Activated naive CD8-positive, alpha-beta T cell (primary cell): ENCODE measurements around the gene GPC6.
"Not testable (repeated sequence)": the region's sequence is repeated elsewhere in the genome, so short reads cannot be mapped to it uniquely, and the experiment has no call there.

Experiments
- H3K27ac Mint-ChIP-seq: one replicate; pipeline ENCODE4 v1.8.0; 2021; ENCODE audit warnings: mixed read lengths
- H3K27me3 Mint-ChIP-seq: one replicate; pipeline ENCODE4 v1.8.0; 2021; ENCODE audit warnings: mixed read lengths
- H3K36me3 Mint-ChIP-seq: one replicate; pipeline ENCODE4 v1.8.0; 2021; ENCODE audit warnings: mixed read lengths
- H3K4me1 Mint-ChIP-seq: one replicate; pipeline ENCODE4 v1.8.0; 2021; ENCODE audit warnings: low read depth, mixed read lengths
- H3K4me3 Mint-ChIP-seq: one replicate; pipeline ENCODE4 v1.8.0; 2021; ENCODE audit warnings: mild to moderate bottlenecking, mixed read lengths
- H3K9me3 Mint-ChIP-seq: one replicate; pipeline ENCODE4 v1.8.0; 2021; ENCODE audit warnings: low read depth, mixed read lengths

Gene GPC6

DNA sequence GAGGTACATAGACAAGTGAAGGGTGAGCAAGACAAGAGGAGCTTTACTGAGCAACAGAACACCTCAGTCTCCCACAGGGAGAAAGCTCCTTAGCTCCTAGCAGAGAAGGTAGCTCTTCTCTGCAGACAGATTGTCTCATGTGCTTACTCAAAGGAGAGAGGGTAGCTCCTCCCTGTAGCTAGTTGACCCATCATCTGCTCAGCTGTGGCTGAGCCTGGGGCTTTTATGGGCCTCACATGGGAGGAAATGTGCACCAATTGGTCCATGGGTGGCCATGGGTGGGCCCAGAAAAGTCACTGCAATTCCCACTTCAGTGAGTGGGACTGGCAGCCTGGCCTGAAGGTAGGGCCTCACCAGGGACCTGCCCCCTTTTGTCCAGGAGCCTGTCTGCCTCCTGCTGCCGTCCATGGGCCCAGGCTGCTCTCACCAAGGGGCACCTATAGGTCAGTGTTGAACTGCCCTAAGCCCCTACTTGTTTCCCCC is 246.2 kb downstream of the GPC6 start:
- no peaks in the 10 kb centered on the region for H3K27me3 Mint-ChIP-seq
- H3K9me3 Mint-ChIP-seq, result peaks cover 15% of the 10 kb centered on the region
- H3K4me1 Mint-ChIP-seq, result no peaks in the 10 kb centered on the region
- H3K27ac Mint-ChIP-seq, result no peak overlapping the region
- no peaks in the 10 kb centered on the region for H3K36me3 Mint-ChIP-seq
- no peak overlapping the region for H3K4me3 Mint-ChIP-seq

DNA sequence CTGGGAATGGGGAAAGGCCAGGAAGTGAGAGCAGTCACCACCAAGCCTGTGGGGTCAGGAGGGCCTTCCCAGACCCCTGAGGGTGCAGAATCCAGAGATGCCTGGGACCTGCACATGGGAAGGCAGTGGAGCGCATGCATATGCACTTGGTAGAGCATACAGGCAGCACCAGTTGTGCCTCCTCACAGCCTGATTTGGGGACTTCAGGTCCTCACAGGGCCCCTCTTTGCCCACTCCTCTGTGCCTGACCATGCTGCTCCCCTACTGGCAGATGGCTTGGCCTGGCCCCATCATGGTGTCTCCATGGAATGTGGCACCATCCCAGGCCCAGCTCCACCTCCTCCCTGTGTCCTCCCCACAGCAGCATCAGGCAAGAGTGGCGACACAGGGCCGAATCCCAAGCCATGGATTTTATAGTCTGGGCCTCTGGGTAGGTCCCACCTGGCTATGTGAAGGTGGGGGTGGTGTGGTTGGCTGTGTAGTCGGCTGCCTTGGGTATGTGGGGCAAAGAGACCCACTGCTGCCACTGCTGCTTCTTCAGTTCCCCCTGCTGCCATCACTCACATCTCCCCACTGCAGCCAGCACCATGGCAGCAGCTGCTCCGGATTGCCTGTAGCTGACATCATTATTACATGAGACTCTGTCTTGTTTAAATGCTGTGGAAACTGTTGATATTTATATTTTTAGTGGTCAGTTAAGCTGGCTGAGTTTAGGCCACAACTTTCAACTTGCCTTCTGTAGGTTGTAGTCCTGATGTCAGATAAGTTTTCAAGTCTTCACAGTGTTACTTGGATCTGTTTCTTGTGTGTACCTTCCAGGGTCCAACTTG is 247.0 kb downstream of the GPC6 start:
- no peak overlapping the region for H3K4me3 Mint-ChIP-seq
- H3K27me3 Mint-ChIP-seq, result no peaks in the 10 kb centered on the region
- H3K4me1 Mint-ChIP-seq, result no peaks in the 10 kb centered on the region
- no peaks in the 10 kb centered on the region for H3K36me3 Mint-ChIP-seq
- H3K27ac Mint-ChIP-seq, result no peak overlapping the region
- peaks cover 15% of the 10 kb centered on the region for H3K9me3 Mint-ChIP-seq

GRCh38 chr13:93476175-93476574 is 249.6 kb downstream of the GPC6 start:
- Mint-ChIP-seq H3K4me1 (no peaks in the 10 kb centered on the region), H3K9me3 (peaks cover 5% of the 10 kb centered on the region), H3K4me3 (no peak overlapping the region), H3K27me3 (no peaks in the 10 kb centered on the region), H3K36me3 (no peaks in the 10 kb centered on the region), H3K27ac (no peak overlapping the region)

GRCh38 chr13:93477238-93477637 is 250.6 kb downstream of the GPC6 start:
- Mint-ChIP-seq H3K9me3 (no peaks in the 10 kb centered on the region), H3K4me3 (no peak overlapping the region), H3K27ac (no peak overlapping the region), H3K4me1 (no peaks in the 10 kb centered on the region), H3K27me3 (no peaks in the 10 kb centered on the region), H3K36me3 (no peaks in the 10 kb centered on the region)

DNA sequence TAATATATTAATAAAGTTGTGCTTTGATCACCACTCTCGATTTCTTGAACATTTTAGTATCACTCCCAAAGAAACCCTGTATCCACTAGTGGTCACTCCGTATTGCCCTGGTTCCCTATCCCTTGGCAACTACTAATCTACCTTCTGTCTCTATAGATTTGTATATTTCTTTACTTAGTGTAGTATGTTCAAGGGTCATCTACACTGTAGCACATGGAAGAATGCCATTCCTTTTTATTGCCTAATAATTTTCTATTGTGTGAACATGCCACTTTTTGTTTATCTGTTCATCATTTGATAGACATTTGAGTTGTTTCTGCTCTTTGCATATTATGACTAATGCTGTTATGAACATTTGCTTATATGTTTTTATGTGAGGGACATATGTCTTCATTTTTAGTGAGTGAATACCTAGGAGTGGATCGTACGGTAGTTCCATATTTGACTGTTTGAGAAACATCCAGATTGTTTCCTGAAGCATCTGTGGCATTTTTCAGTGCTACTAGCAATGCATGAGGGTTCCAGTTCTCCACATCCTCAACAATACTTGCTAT is 254.0 kb downstream of the GPC6 start:
- no peaks in the 10 kb centered on the region for H3K9me3 Mint-ChIP-seq
- H3K27me3 Mint-ChIP-seq, result no peaks in the 10 kb centered on the region
- H3K36me3 Mint-ChIP-seq, result no peaks in the 10 kb centered on the region
- H3K4me1 Mint-ChIP-seq, result no peaks in the 10 kb centered on the region
- no peak overlapping the region for H3K4me3 Mint-ChIP-seq
- no peak overlapping the region for H3K27ac Mint-ChIP-seq

- not testable (repeated sequence) for H3K4me1 Mint-ChIP-seq, H3K4me3 Mint-ChIP-seq, H3K27ac Mint-ChIP-seq, H3K36me3 Mint-ChIP-seq, H3K27me3 Mint-ChIP-seq, H3K9me3 Mint-ChIP-seq
Observed at GRCh38 chr13:93496117-93496516, 269.5 kb downstream of the GPC6 start.

GRCh38 chr13:93496985-93497673 is 270.5 kb downstream of the GPC6 start:
- Mint-ChIP-seq H3K27ac (no peak overlapping the region), H3K36me3 (no peaks in the 10 kb centered on the region), H3K4me3 (no peak overlapping the region), H3K9me3 (peaks cover 5% of the 10 kb centered on the region), H3K27me3 (peaks cover 6% of the 10 kb centered on the region), H3K4me1 (no peaks in the 10 kb centered on the region)

DNA sequence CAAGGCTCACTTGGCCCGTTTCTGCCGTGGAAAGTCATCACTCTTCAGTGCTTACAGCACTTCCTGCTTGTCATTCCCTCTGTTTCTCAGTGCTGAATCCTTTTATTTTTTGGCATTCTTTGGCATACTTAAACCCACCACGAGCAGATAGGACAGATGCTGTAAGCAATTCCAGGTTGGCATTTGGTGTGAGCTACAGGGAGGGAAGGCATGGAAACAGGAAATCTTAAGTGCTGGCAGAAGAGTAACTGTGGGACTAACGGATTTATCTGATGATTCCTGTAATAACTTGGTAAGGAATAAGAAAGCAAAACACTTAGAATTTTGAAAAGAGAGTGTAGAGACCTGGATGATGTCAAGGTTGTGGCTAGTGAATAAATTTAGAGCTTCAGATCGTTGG is 273.4 kb downstream of the GPC6 start:
- Mint-ChIP-seq H3K9me3 (peaks cover 5% of the 10 kb centered on the region), H3K4me3 (no peak overlapping the region), H3K27me3 (peaks cover 6% of the 10 kb centered on the region), H3K4me1 (no peaks in the 10 kb centered on the region), H3K36me3 (no peaks in the 10 kb centered on the region), H3K27ac (no peak overlapping the region)

DNA sequence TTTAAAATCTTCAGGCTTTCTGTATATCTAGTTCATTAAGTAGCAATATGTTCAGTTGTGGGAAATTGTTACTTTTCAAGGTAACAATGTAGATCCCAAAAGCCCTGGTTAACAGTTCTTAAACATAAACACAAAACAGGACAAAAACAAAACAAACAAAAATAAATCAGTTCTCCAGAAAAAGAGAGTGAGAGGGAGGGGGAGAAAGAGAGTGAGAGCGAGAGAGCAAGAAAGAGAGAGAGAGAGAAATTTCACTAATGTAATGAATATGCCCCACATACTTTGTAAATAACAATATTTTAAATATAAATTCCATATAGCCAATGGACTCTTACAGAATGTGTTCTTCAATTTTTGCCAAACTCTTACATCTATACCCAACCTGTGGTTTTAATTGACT is 275.5 kb downstream of the GPC6 start:
- H3K4me3 Mint-ChIP-seq, result no peak overlapping the region
- no peak overlapping the region for H3K27ac Mint-ChIP-seq

GRCh38 chr13:93502987-93503615 is 276.5 kb downstream of the GPC6 start:
- no peaks in the 10 kb centered on the region for H3K27me3 Mint-ChIP-seq

More for the DNA sequence above, 275.5 kb downstream of the GPC6 start:
- Mint-ChIP-seq H3K9me3 (peaks cover 4% of the 10 kb centered on the region), H3K36me3 (no peaks in the 10 kb centered on the region), H3K27me3 (peaks cover 6% of the 10 kb centered on the region), H3K4me1 (no peaks in the 10 kb centered on the region)

DNA sequence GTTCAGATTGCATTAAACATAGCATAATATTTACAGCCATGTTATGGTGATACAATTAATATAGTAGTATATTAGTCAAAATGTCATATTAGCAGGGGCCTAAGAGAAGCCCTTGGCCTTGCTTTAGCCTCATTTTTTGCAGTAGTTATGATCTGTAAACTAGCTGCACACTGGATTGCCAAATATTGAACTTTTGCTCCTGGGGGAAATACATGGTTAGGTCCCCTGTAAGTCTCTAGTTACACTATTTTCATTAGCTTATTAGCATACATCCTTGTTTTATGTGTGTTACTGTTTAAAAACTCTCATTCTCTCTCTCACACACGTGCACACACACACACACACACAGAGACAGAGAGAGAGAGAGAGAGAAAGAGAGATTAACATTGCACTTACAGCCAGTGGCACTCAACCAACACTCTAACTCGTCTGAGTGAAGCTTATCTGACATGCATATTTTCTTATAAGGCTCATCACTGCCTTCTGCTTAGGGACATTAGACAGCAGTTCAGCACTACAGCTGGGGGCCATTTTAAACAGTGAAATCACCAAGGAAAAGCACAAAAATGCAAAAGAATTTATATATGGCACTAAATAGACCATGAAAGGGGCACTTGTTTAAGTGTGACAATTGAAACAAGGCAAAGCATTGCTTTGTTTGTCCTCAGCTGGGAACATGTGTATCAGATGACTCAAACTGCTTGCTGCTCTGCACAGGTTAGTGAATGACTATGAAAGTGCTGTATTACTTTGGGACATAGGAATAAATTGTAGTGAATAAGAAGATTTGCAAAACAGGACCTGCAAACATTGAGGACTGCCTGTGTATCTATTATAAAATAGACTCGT is 278.7 kb downstream of the GPC6 start:
- Mint-ChIP-seq H3K4me3 (no peak overlapping the region), H3K27me3 (no peaks in the 10 kb centered on the region), H3K4me1 (no peaks in the 10 kb centered on the region), H3K9me3 (no peaks in the 10 kb centered on the region), H3K36me3 (no peaks in the 10 kb centered on the region), H3K27ac (no peak overlapping the region)

More at GRCh38 chr13:93502987-93503615, 276.5 kb downstream of the GPC6 start:
- H3K27ac Mint-ChIP-seq, result no peak overlapping the region
- H3K4me1 Mint-ChIP-seq, result no peaks in the 10 kb centered on the region
- no peaks in the 10 kb centered on the region for H3K36me3 Mint-ChIP-seq
- H3K9me3 Mint-ChIP-seq, result no peaks in the 10 kb centered on the region
- no peak overlapping the region for H3K4me3 Mint-ChIP-seq

DNA sequence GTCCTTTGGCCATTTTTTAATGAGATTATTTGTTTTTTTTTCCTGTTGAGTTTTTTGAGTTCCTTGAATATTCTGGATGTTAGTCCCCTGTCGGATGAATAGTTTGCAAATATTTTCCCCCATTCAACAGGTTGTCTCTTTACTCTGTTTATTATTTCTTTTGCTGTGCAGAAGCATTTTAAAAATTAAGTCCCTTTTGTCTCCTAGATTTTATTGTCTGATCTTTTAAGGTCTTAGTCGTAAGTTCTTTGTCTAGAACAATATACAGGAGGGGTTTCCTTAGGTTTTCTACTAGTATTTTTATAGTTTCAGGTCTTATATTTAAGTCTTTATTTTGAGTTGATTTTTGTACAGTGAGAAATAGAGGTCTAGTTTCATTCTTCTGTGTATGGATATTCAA is 284.4 kb downstream of the GPC6 start:
- no peaks in the 10 kb centered on the region for H3K4me1 Mint-ChIP-seq
- no peak overlapping the region for H3K27ac Mint-ChIP-seq
- no peak overlapping the region for H3K4me3 Mint-ChIP-seq
- H3K36me3 Mint-ChIP-seq, result no peaks in the 10 kb centered on the region
- H3K27me3 Mint-ChIP-seq, result peaks cover 3% of the 10 kb centered on the region
- H3K9me3 Mint-ChIP-seq, result no peaks in the 10 kb centered on the region

DNA sequence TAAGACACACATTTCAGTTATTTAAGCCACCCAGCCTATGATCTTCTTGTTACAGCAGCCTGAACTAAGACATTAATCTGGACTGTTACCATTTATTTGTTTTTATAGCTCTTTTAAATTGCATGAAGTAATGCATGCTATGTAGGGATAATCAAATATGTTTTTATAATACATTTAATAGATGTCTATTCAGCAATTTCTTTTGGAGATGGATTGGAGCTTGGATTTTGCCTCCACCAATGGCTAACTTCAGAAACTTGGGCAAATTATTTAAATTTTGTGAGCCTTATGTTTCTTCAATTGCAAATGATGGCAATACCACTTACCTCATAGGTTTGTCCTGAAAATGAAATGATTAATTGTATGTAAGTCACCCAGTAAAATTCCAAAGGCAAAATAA is 288.7 kb downstream of the GPC6 start:
- H3K4me1 Mint-ChIP-seq, result no peaks in the 10 kb centered on the region
- H3K36me3 Mint-ChIP-seq, result no peaks in the 10 kb centered on the region
- no peaks in the 10 kb centered on the region for H3K9me3 Mint-ChIP-seq
- H3K27ac Mint-ChIP-seq, result no peak overlapping the region
- peaks cover 6% of the 10 kb centered on the region for H3K27me3 Mint-ChIP-seq
- H3K4me3 Mint-ChIP-seq, result no peak overlapping the region

DNA sequence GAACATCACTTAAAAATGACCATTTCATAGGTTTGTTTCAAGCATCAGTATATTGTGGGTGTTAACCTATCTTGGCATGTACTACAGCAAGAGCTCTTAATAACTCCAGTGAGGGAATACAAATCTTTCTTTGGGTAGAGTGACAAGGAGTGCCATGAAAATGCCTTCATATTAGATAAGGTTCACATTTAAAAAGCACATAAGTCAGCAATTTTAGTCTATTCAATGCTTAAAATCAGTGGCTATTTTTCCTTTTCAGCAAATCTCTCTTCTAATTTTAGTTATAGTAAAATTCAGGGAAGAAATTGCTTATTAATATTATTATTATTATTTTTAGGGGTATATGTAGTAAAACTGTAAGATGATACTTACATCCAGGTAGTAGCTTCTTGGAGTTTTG is 291.1 kb downstream of the GPC6 start:
- Mint-ChIP-seq H3K27ac (no peak overlapping the region), H3K36me3 (no peaks in the 10 kb centered on the region), H3K4me3 (no peak overlapping the region), H3K9me3 (no peaks in the 10 kb centered on the region), H3K4me1 (no peaks in the 10 kb centered on the region), H3K27me3 (peaks cover 6% of the 10 kb centered on the region)
